ENCODE data around the gene PLCZ1. TPM values are rescaled to one million over a fixed set of nuclear protein-coding genes. Genes with fewer than 3 reads are reported as not detected.

The PLCZ1 gene
- total RNA-seq, 2 experiments from 2014 or later: not detected

GRCh38 chr12:18643681-18644080 lies 94.1 kb downstream of the PLCZ1 start:
- no peak for DNase-seq
- ATAC-seq (ENCODE audit: low read depth): no peak
- Mint-ChIP-seq H3K36me3 (no peaks in the 10 kb centered on the region), H3K9me3 (no peaks in the 10 kb centered on the region), H3K27me3 (no peaks in the 10 kb centered on the region), H3K4me1 (no peaks in the 10 kb centered on the region), H3K4me3 (no peak overlapping the region), H3K27ac (no peak overlapping the region)
- POLR2A ChIA-PET: no interaction called here

- DNase-seq (no peak), ATAC-seq (ENCODE audit: low read depth) (no peak)
- no peaks in the 10 kb centered on the region for H3K36me3 Mint-ChIP-seq
- H3K4me3 Mint-ChIP-seq: no peak overlapping the region
- POLR2A ChIA-PET: no interaction called here
- H3K27ac Mint-ChIP-seq: no peak overlapping the region
- H3K27me3 Mint-ChIP-seq: no peaks in the 10 kb centered on the region
- no peaks in the 10 kb centered on the region for H3K9me3 Mint-ChIP-seq
- H3K4me1 Mint-ChIP-seq: no peaks in the 10 kb centered on the region
These were observed 97.4 kb downstream of the PLCZ1 start for GRCh38 chr12:18640321-18640955.

- H3K9me3 Mint-ChIP-seq: peaks cover 3% of the 10 kb centered on the region
- no peak for DNase-seq
- no peaks in the 10 kb centered on the region for H3K27me3 Mint-ChIP-seq
- H3K27ac Mint-ChIP-seq: no peak overlapping the region
- H3K4me3 Mint-ChIP-seq: no peak overlapping the region
- no peak for ATAC-seq (ENCODE audit: low read depth)
- H3K36me3 Mint-ChIP-seq: no peaks in the 10 kb centered on the region
- POLR2A ChIA-PET: no interaction called here
- no peaks in the 10 kb centered on the region for H3K4me1 Mint-ChIP-seq
These were observed 103.4 kb downstream of the PLCZ1 start for GRCh38 chr12:18634382-18634781.

Other genes with a start within 250 kb of the PLCZ1 start
- not detected for gene CAPZA3, start 107 bp upstream of the PLCZ1 start, total RNA-seq

Data from activated naive CD8-positive, alpha-beta T cell treated with anti-CD3 and anti-CD28 coated beads, Interleukin-2, amount 10 ng/mL, durations not matched to agents 7 days and 5 days (primary cell).